ENCODE measurements around the gene NRG2.

DNA sequence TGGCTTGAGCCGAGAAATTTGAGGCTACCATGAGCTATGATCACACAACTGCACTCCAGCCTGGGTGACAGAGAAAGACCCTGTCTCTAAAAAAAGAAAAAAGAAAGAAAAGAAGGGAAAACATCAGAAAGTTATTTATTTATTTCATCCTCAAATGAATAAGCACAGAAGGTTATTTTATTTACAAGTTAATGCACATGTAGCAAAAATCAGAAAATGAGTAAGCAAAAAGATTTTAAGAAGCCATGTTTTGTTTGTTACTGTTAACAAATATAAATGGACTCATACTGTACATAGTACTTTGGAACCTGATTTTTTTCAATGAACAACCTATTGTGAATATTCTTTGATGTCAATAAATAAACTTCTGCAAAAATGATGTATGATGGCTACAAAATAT lies 47.2 kb downstream of the NRG2 start:
- TF ChIP-seq POLR2AphosphoS5 (IDR thresholded peaks at IDR 0.05; ENCODE audit: low read depth, low read length) (no peak), TAF1 (IDR thresholded peaks at IDR 0.05; ENCODE audit: borderline replicate concordance, insufficient read depth, low read length) (no peak), SIN3A (IDR thresholded peaks at IDR 0.05; ENCODE audit: borderline replicate concordance, insufficient read depth, low read length) (no peak)
- TF ChIP-seq, protein P1, sequence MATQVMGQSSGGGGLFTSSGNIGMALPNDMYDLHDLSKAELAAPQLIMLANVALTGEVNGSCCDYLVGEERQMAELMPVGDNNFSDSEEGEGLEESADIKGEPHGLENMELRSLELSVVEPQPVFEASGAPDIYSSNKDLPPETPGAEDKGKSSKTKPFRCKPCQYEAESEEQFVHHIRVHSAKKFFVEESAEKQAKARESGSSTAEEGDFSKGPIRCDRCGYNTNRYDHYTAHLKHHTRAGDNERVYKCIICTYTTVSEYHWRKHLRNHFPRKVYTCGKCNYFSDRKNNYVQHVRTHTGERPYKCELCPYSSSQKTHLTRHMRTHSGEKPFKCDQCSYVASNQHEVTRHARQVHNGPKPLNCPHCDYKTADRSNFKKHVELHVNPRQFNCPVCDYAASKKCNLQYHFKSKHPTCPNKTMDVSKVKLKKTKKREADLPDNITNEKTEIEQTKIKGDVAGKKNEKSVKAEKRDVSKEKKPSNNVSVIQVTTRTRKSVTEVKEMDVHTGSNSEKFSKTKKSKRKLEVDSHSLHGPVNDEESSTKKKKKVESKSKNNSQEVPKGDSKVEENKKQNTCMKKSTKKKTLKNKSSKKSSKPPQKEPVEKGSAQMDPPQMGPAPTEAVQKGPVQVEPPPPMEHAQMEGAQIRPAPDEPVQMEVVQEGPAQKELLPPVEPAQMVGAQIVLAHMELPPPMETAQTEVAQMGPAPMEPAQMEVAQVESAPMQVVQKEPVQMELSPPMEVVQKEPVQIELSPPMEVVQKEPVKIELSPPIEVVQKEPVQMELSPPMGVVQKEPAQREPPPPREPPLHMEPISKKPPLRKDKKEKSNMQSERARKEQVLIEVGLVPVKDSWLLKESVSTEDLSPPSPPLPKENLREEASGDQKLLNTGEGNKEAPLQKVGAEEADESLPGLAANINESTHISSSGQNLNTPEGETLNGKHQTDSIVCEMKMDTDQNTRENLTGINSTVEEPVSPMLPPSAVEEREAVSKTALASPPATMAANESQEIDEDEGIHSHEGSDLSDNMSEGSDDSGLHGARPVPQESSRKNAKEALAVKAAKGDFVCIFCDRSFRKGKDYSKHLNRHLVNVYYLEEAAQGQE (IDR thresholded peaks at IDR 0.05; ENCODE audit: insufficient read depth in 1 of 2, low read depth in 2 of 2, low read length in 2 of 2) = no peak

Data from PFSK-1 (cell line).